Right lobe of liver (tissue), 6 donors: ENCODE results near the gene ANO4. TPM values are rescaled to one million over a fixed set of nuclear protein-coding genes. Genes with fewer than 3 reads are reported as not detected.

Experiments
- ATAC-seq, 4 donors: fragments of 200-7000 bp; cut with Tn5 transposase; one replicate each; pipeline ENCODE4 v1.9.1; 2020; ENCODE audit warnings: mild to moderate bottlenecking in 4 of 4, moderate library complexity in 4 of 4
- DNase-seq, 3 donors: peaks; one replicate each; pipeline ENCODE4 v3.0.0-alpha.2; 2020
- H3K27ac ChIP-seq, 3 donors: fragments of 200-600 bp; one replicate each; pipeline ENCODE4 v1.8.0; 2022
- H3K27me3 ChIP-seq, 2 donors: fragments of 200-600 bp; one replicate each; pipeline ENCODE4 v1.8.0; 2022
- H3K36me3 ChIP-seq, 4 donors: fragments of 200-600 bp; sonication (generic) in 1 of 4; one replicate each; pipeline versions ENCODE4 v1.5.1 to v1.8.0; 2017 to 2022; ENCODE audit warnings: control low read depth in 1 of 4
- H3K4me1 ChIP-seq, 4 donors: fragments of 200-600 bp; sonication (generic) in 1 of 4; one replicate each; pipeline versions ENCODE4 v1.5.1 to v1.8.0; 2017 to 2022; ENCODE audit warnings: control low read depth in 1 of 4
- H3K4me3 ChIP-seq, 3 donors: fragments of 200-600 bp; one replicate each; pipeline ENCODE4 v1.8.0; 2022
- H3K9me3 ChIP-seq, 4 donors: fragments of 200-600 bp; sonication (generic) in 1 of 4; one replicate each; pipeline versions ENCODE4 v1.5.1 to v1.8.0; 2017 to 2022; ENCODE audit warnings: control low read depth in 1 of 4
- POLR2A ChIP-seq: fragments of 450-650 bp; IDR thresholded peaks from one replicate; pipeline ENCODE4 v1.6.1; 2017; ENCODE audit warnings: antibody characterized with exemption, mild to moderate bottlenecking
- WGBS: methylation state at CpG from one replicate; pipeline ENCODE4 v1.1.6; 2018; ENCODE audit warnings: low coverage, low lambda C conversion rate; ENCODE audit not compliant: insufficient coverage; ENCODE audit errors: missing lambda C conversion rate; 5-methylcytosine and 5-hydroxymethylcytosine counted together
- intact Hi-C, 2 donors: fragments of 100-400 bp; cut with DNase I; formaldehyde crosslinking; loops; one replicate each; pipeline versions ENCODE4 v1.11.2 to v1.14.1; 2022
- total RNA-seq, 6 experiments: library from RNA; depleted of rRNA in 2 of 6; stranded (reverse); fragments of >200 nt in 2 of 6; fragmentation: NEBNext Ultra II Directional in 3 of 6; extraction: Animal tissue kit (Norgen Biotek cat#: 25700) in 3 of 6; gene quantifications; one replicate each; pipeline versions ENCODE4 v1.1.0 to v1.2.4, GENCODE V29; 2016 to 2023
- TF ChIP-seq, protein P1 (sequence below), 4 donors: fragments of 200-600 bp in 3 of 4; fragments of 450-650 bp in 1 of 4; IDR thresholded peaks; one replicate each; pipeline versions ENCODE4 v1.5.1 to v1.8.0; 2016 to 2022; ENCODE audit warnings: antibody characterized with exemption in 4 of 4, mild to moderate bottlenecking in 2 of 4
- donor health status: DM: no; HTN: yes; CAD: no.
- donor health status: DM: no; HTN: no; CAD: no.
- donor health status: DM: no; HTN: no; CAD: no.
- donor health status: DM: no; HTN: yes; CAD: no.
- donor health status: DM: no; HTN: yes; CAD: no.

ANO4 gene
- total RNA-seq, 6 experiments from 2014 or later = 0.13 TPM; not detected in 5

DNA sequence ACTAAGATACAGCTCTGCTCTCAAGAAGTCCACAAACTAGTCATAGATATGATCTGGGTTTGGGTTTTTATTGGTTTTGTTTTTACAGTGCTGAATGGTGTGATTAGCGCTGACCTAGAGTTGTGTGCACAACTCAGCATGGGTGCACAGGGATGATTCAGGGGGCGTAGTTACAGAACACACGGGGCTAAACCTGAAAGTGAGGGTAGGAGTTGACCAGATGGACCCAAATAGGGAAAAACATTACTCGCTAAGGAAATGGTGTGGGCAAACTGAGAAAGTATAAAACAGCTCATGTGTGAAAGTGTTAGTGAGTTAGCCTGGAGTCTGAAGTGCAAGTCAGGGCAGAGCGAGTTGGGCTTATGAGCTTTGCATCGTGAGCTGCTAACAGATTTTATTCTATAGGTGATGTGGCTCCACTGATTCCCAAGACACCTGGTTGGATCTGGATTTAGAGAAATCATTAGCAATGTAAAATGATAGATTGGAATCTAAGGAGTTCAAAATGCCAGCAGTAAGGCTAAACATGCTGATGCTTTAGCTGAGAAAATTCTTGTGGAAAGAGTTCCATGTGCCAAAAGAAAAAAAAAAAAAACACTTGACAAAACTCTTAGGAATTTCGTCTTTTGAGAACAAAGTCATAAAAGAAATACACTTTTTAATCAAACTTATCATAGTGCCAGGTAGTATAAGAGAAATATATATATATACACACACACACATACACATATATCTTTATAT lies 280.5 kb downstream of the ANO4 start:
- intact Hi-C loops = no loop called here
- DNase-seq = no peak
- H3K9me3 ChIP-seq = no peaks in the 10 kb centered on the region
- ATAC-seq = no peak
- H3K4me1 ChIP-seq = no peaks in the 10 kb centered on the region
- no peak overlapping the region for H3K27ac ChIP-seq
- 42% methylated on average over 7 of the region's 7 CpGs for whole genome bisulfite sequencing
- H3K4me3 ChIP-seq = no peak overlapping the region
- no peaks in the 10 kb centered on the region for H3K27me3 ChIP-seq
- TF ChIP-seq, protein P1, sequence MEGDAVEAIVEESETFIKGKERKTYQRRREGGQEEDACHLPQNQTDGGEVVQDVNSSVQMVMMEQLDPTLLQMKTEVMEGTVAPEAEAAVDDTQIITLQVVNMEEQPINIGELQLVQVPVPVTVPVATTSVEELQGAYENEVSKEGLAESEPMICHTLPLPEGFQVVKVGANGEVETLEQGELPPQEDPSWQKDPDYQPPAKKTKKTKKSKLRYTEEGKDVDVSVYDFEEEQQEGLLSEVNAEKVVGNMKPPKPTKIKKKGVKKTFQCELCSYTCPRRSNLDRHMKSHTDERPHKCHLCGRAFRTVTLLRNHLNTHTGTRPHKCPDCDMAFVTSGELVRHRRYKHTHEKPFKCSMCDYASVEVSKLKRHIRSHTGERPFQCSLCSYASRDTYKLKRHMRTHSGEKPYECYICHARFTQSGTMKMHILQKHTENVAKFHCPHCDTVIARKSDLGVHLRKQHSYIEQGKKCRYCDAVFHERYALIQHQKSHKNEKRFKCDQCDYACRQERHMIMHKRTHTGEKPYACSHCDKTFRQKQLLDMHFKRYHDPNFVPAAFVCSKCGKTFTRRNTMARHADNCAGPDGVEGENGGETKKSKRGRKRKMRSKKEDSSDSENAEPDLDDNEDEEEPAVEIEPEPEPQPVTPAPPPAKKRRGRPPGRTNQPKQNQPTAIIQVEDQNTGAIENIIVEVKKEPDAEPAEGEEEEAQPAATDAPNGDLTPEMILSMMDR (IDR thresholded peaks at IDR 0.05) = no peak
- no peak for TF ChIP-seq POLR2A
- H3K36me3 ChIP-seq = no peaks in the 10 kb centered on the region

DNA sequence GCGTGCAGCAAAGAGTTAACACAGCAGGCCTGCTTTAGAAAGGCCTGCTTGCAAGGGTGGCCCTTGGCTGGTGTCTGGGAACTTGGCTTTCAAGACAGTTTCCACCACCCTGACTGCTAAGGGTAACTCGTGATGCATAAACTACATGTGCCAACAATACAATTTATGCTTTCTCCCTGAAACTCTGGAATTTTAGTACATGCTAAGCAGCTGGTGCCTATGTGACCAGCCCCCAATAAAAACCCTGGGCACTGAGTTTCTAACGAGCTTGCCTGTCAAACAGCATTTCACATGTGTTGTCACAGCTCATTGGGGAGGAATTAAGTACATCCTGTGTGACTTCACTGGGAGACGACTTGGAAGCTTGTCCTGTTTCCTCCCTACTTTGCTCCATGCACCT lies 282.3 kb downstream of the ANO4 start:
- H3K36me3 ChIP-seq = no peaks in the 10 kb centered on the region
- H3K4me1 ChIP-seq = no peaks in the 10 kb centered on the region
- DNase-seq (no peak), ATAC-seq (no peak)
- TF ChIP-seq, protein P1 (IDR thresholded peaks at IDR 0.05) = no peak
- TF ChIP-seq POLR2A = no peak
- H3K27me3 ChIP-seq = no peaks in the 10 kb centered on the region
- no peak overlapping the region for H3K4me3 ChIP-seq
- no peak overlapping the region for H3K27ac ChIP-seq
- no peaks in the 10 kb centered on the region for H3K9me3 ChIP-seq
- intact Hi-C loops = no loop called here
- WGBS = 23% methylated on average over 4 of the region's 4 CpGs

DNA sequence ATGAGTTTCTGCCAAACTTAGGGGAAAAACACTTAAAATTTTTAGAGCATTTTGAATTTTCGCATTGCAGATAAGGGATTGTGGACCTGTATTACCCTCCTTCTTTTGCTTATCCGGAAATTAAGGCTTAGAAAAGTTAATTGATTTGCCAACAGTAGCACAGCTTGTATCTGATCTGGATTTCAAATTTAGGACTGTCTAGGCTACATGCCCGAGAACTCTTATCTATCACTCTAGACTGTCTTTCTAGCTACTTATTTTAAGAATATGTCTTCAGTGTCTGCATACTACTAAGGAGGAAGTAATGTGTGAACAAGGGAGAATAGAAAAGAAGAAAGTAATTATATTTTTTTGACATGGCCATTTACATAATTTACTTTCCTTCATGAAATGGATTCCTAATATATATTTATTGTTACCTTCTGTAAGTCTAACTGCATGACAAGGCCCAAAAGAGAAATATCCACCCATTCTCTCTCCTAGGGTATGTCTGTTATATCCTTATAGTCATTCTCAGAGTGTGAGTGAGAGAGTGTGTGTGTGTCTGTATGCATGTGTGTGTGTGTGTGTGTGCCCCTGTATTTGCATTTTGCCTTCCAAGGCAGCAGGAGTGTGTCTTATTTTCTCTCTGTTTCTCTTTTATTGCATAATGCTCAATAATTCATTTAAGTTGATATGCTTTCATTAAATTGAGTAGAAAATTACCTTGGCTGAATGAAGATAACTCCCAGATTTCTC lies 283.4 kb downstream of the ANO4 start:
- Histone ChIP-seq H3K4me3 (no peak overlapping the region), H3K27me3 (no peaks in the 10 kb centered on the region), H3K9me3 (no peaks in the 10 kb centered on the region), H3K36me3 (no peaks in the 10 kb centered on the region), H3K27ac (no peak overlapping the region), H3K4me1 (no peaks in the 10 kb centered on the region)
- no peak for ATAC-seq
- no peak for TF ChIP-seq POLR2A
- TF ChIP-seq, protein P1 (IDR thresholded peaks at IDR 0.05) = no peak
- 42% methylated on average over 3 of the region's 3 CpGs for WGBS
- intact Hi-C loops = no loop called here
- no peak for DNase-seq

DNA sequence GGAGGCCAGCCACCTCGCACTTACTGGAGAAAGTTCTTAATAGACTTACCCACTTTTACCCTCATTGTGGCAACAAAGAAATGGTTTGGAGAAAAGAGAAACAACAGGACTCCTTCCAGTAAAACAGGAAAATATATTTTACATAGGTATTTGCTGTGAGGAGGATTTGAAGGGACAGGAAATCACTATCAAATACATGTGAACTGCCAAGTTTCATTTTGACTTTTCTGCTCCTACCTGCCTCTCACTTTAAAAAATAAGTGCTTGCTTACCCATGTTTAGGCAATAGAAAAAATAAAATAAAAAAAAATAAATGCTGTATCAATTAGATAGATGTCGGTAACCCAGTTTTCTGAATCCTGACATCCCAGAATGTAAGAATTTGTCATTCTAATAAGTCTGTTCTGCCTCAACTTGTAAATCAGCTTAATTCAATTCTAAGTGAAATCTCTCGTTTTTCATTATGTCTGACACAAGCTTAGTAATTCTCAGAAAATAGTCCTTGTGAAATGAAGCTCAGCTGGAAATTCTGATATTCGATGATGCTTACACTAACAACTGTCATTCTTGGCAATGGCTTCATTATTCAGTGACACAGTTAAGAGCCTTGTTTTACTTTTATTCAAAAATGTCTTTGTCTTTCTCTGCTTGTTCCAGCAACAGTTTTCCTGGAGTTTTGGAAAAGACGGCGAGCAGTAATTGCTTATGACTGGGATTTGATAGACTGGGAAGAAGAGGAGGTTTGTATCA lies 284.1 kb downstream of the ANO4 start:
- intact Hi-C loops = no loop called here
- no peak overlapping the region for H3K27ac ChIP-seq
- no peaks in the 10 kb centered on the region for H3K36me3 ChIP-seq
- H3K9me3 ChIP-seq = no peaks in the 10 kb centered on the region
- H3K27me3 ChIP-seq = no peaks in the 10 kb centered on the region
- WGBS = 57% methylated on average over 6 of the region's 6 CpGs
- no peak for TF ChIP-seq POLR2A
- TF ChIP-seq, protein P1 (IDR thresholded peaks at IDR 0.05) = no peak
- H3K4me1 ChIP-seq = no peaks in the 10 kb centered on the region
- H3K4me3 ChIP-seq = no peak overlapping the region
- ATAC-seq (no peak), DNase-seq (no peak)
